NCI-H82 treated with DMSO at 0.1 percent for 48 hours (cell line): ENCODE data around the gene HPN.
"Not testable (repeated sequence)": the region's sequence is repeated elsewhere in the genome, so short reads cannot be mapped to it uniquely, and the experiment has no call there.

Experiments used
- DNase-seq: peaks from one replicate; lab custom pipeline; 2025; ENCODE audit not compliant: unreplicated experiment; lab: John Stamatoyannopoulos, UW

Gene HPN

GRCh38 chr19:35100588-35101533 is 59.3 kb downstream of the HPN start:
- no peak for DNase-seq

- DNase-seq = not testable (repeated sequence)
These were observed 60.4 kb downstream of the HPN start for GRCh38 chr19:35101949-35102348.

DNA sequence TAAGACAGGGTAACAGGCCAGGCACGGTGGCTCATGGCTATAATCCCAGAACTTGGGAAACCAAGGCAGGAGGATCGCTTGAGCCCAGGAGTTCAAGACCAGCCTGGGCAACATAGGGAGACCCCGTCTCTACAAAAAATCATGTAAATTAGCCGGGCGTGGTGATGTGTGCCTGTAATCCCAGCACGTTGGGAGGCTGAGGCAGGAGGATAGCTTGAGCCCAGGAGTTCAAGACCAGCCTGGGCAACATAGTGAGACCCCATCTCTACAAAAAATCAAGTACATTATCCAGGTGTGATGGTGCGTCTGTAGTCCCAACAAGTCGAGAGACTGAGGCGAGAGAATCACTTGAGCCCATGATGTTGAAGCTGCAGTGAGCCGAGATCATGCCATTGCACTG is 62.1 kb downstream of the HPN start:
- DNase-seq = not testable (repeated sequence)

- no peak for DNase-seq
These were observed 62.8 kb downstream of the HPN start for GRCh38 chr19:35104361-35104760.

GRCh38 chr19:35105047-35105410 is 63.5 kb downstream of the HPN start:
- DNase-seq = no peak

DNA sequence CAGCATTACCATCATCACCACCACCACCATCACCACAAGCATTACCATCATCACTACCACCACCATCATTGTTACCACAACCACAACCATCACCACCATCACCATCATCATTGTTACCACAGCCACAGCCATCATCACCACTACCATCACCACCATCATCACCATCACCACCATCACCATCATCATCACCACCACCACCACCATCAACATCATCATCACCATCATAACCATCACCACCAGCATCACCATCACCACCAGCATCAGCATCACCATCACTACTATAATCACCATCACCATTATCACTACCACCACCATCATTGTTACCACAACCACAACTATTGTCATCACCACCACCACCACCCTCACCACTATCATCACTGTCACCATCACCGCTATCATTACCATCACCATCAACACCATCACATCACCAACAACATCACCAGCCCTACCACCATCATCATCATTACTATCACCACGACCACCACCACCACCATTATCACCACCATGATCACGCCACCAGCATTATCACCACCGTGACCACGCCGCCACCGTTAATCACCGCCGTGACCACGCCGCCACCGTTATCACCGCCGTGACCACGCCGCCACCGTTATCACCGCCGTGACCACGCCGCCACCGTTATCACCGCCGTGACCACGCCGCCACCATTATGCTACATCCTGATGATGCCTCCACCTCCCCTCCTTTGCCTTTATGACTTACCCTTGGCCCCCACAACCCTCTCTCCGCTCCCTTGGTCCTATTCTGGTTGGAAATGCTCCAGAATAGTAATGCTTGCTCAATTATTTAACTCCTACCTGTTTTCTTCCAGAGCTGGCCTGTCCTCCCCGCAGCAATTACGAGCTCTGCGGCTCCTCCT is 64.1 kb downstream of the HPN start:
- no peak for DNase-seq

GRCh38 chr19:35106291-35106583 is 64.7 kb downstream of the HPN start:
- no peak for DNase-seq

GRCh38 chr19:35106898-35107541 is 65.5 kb downstream of the HPN start:
- DNase-seq = no peak

- no peak for DNase-seq
These were observed 66.0 kb downstream of the HPN start for GRCh38 chr19:35107545-35107944.

- no peak for DNase-seq
These were observed 67.2 kb downstream of the HPN start for GRCh38 chr19:35108730-35109129.

DNA sequence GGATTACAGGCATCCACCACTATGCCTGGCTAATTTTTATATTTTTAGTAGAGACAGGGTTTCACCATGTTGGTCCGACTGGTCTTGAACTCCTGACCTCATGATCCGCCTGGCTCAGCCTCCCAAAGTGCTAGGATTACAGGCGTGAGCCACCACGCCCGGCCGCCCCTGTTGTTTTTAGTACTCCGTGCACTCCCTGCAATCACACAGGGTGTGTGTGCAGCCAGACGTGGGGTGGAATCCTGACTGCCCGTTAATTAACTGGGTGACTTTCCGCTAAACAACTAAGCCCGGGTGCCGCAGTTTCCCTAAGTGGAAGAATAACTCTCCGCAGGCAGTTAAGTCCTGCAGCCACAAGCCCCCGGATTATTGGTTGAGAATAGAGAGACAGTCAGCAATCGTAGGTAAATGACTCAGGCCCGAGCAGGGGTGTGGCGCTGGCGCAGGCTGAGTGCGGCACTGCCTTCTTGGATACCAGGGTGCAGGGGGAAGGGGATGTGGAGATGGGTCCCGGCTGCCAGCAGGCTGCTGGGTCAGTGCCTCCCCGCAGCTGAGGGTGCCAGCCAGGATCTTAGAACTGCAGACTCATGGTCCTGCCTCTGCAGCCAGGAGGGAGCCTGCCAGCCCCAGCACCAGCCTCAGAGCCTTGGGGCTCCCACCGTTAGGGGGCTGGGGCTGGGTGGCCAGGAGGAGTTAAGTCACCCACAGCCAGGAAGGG is 68.0 kb downstream of the HPN start:
- DNase-seq = no peak

- DNase-seq = no peak
These were observed 69.5 kb downstream of the HPN start for GRCh38 chr19:35110974-35111373.

- no peak for DNase-seq
These were observed 71.6 kb downstream of the HPN start for GRCh38 chr19:35112995-35113688.

DNA sequence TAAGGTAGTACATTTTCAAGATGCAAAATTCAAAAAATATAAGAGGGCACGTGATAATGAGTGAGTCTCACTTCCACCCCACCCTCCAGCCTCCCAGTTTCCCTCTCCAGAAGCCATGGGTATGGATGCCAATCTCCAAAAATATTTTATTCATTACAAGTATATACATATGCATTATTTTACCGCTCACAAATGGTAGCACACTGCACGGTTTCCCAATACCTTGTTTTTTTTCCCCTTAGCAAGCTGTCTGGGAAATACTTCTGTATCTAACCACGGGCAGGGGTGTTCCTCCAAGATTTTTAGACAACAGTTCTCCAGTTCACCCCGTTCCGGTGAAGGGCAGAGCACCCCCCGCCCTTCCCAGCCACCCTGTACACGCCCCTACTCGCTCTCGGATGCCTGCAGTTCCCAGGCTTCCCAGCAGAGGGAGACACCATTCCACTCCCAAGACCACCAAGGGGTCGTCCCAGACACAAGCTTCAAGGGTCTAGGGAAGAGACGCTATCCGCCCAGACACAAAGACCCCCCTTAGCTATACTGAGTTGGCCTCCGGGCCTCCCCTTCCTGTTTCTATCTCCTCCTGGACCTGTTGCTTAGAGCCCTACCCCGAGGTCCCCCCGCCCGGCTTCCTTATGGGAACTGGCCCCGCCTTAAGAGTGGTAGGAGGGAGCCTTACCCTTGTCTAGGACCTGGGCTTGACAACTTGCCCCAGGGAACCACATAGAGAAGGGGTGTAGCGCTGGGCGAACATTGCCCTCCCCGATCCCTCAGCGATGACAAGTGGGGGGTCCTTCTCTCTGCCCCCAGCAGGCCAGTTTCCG is 73.0 kb downstream of the HPN start:
- peak; percentile 75 for DNase-seq

DNA sequence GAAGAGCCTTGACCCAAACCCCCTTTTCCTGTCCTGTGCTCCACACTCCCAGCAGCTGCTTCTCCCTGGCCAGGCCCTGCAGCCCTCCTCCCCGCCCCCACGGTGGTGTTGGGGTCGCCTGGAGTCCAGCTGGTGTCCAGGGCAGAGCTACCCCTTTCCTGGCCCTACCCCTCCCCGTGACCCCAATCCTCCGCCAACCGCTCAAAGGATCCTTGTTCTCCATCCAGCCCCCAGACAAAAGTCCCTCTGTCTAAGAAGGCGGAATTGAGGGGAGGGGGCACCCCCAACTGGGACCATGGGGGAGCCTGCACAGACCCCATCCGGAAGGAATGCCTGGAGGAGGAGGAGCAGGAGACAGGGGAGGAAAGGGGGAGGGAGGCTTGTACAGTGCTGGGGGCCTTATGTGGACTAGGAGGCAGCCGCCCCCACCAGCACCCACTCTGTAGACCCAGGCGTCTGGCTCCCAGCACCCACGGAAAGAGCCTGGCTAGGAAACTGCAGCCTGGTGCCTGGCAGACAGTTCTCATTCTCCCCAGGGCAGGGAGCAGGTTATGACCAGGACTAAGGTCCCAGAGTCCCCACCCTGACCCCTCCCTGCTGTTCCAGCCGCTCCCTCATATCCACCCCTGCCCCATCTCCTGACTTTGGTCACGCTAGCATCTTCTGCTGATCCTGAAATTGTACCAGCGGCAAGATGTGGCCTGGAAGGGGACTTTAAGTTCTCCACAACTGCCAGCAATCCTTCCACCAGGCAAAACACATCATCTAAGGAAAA is 73.8 kb downstream of the HPN start, which contains the start of gene FXYD3:
FXYD3 (plus strand) TSS at position 647 of the 775 bp plus-strand sequence. CDS start 3,554 bp downstream, outside the sequence.
- no peak for DNase-seq
